Stimulated activated CD4-positive, alpha-beta T cell treated with anti-CD3 and anti-CD28 coated beads, Interleukin-2, amount 100 ng/mL, for 24 hours (primary cell): ENCODE data around the gene LRRD1.
"Not testable (repeated sequence)": the region's sequence is repeated elsewhere in the genome, so short reads cannot be mapped to it uniquely, and the experiment has no call there.

Experiments
- DNase-seq, 2 donors: peaks; one replicate each; pipeline ENCODE4 v3.0.0-alpha.2; 2020

Gene LRRD1

DNA sequence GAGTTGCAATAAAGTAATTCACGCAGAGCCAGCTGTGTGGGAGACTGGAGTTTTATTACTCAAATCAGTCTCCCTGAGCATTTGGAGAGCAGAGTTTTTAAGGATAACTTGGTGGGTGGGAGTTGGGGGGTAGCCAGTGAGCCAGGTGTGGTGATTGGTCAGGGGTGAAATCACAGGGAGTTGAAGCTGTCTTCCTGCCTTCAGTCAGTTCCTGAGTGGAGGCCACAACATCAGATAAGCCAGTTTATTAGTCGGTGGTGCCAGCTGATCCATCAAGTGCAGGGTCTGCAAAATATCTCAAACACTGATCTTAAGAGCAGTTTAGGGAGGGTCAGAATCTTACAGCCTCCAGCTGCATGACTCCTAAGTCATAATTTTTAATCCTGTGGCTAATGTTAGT, 41.4 kb downstream of the LRRD1 start:
- no peak for DNase-seq

DNA sequence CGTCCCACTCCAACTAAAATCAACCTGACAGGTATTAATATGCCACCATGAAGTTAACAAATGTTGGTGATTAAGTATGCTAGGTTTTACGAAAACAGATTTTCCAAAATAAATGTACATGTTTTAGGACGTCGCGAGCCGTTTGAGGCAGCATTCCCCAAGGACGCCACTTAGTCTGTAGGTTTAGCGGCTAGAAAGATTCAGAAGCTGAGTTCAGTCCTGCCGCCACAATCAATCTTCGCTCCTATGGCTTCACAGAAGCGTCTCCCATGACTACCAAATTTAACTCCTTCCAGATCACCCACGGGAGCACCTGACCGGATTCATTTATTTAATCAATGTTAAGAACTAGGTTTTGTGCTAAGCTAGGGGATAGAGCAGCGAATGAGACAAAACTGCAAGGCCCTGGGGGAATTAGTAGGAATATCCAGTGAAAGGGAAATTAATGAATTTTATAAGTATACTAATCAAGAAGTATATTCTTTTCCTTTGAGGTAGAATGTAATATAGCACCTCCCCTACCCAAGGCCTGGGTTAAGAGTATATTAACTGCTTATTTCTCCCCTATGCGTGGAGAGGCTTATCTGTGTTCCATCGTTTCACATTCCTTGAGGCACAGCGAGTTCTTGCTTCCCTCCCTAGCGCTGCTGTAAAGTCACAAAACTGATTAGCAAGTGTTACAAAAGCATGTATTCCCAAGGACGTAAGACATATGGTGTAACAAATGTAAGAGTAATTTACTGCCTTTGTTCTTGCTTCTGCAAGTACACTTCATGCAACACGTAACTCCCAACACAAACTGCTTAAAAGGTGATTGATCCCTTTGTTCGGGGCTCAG, 43.7 kb downstream of the LRRD1 start:
- peak in 1 of 2 donors; percentile 17 for DNase-seq

DNA sequence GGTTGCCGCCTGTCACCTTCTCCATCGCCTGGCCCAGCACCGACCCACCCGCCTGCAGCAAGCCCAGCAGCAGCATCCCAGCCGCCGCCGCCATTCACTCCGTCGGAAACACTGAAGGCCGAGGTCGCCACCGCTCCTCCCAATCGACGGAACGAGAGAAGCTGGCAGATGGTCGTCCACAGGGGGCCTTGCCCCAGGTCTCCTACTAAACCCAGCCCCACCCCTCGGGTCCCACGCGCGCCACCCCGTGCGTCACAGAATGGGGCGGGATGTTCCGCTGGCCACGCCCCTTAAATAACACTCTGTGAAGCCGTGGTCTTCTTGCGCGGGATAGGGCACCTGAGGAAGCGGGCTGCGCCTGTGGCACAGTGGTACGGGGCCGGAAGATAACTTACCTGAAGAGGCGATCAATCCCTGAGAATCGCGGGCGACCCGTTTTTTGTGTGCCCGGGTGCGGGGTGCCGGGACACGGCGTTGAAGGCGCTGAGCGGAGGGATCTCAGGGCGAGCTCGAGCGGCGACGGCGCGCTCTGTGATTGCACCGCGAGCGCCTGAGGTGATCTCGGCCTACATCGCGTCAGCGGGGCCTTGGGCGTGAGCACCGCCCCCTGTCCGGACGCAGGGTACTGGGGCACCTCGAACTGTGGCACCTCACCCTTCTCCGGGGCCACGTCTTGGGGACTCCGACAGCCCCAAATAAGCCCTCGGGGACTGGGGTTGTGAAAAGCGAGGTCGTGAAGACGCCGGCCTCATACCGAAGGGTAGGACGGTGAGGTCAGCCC, 44.5 kb downstream of the LRRD1 start, which contains the start of gene CYP51A1:
Gene CYP51A1 (minus strand): TSS at position 207 of the 781 bp plus-strand sequence. CDS start 113 bp downstream, at position 94.
- DNase-seq, result peak; percentile 92 to 94

DNA sequence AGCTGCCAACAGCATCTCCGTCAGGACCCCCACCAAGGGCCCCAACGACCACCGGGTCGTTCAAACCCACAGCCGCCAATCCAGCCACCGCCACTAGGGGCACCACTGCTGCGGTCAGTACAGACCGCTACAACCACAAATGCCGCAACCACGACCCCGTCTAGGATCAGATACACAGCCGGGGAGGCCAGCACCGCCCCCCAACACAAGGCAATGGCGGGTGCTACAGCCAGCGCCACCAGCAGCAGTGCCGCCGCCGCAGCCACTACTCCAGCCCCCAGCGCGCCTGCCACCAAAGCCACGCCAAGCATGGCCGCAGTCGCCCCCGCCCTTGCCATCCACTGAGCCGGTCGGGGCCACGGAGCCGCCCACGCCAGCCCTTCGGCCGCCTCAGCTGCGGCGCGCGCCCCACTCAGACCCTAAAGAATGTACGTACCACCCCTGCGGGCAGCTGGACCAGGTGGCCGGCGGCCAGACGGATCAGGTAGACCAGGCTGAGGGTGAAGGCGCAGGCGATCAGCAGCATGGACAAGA, 45.1 kb downstream of the LRRD1 start:
- DNase-seq, result peak; percentile 65 to 70

DNA sequence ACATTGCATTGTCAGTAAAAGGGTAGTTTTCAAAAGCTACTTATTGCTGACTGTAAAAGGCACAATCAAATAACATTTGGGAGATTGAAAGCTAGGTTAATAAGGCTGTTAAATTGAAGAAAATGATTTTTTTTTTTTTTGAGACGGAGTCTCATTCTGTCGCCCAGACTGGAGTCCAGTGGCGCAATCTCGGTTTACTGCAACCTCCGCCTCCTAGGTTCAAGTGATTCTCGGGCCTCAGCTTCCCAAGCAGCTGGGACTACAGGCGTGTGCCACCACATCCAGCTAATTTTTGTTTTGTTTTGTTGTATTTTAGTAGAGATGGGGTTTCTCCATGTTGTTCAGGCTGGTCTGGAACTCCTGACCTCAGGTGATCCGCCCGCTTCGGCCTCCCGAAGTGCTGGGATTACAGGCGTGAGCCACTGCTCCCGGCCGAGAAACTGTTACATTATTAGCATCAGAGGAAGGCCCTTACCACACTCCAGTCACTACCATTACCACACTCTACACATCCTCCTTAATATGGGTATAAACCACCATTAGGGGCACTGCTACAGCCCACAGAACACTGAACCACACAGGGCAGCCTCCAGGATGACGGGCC, 45.7 kb downstream of the LRRD1 start:
- DNase-seq, result no peak

DNA sequence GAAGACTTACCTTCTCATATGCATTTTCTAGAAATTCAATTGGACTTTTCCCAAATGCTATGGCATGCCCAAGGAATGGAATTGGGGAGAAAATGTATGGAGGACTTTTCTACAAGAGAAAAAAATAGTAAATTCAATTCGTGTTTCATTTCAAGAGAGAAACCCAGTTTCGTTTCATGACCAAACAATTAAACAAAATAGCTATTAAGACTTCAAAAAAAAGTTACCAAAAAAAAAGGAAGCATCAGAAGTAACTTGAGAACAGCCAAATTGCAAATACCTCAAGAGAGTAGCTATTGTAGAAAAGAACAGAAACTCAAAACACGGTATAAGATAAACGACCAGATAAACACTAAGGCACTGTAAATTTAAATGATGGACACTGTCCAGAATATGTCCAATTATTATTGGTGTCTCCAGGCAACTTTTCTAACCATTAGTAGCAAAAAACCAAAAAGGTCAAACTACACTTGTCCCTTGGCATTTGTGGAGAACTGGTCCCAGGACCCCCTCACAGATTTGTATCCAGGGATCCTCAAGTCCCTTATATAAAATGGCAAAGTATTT, 47.1 kb downstream of the LRRD1 start:
- no peak for DNase-seq

DNA sequence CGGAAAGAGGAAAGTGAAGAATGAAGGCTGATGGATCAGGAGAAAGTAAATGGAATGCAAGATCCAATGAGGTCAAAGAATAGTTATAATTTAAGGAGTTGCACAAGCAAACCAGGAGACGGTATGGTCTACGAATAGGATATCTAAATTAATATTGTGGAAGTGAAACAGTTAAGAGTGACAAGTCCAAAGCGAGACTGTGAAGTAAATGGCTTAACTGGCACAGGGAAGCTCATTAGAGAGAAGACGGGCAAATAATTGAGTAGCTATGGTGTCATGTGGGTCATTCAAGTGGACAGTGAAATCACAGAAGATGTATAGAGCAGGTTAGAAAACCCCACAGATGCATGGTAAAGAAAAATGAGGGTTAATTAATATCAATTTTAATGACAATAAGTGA, 47.8 kb downstream of the LRRD1 start:
- no peak for DNase-seq

DNA sequence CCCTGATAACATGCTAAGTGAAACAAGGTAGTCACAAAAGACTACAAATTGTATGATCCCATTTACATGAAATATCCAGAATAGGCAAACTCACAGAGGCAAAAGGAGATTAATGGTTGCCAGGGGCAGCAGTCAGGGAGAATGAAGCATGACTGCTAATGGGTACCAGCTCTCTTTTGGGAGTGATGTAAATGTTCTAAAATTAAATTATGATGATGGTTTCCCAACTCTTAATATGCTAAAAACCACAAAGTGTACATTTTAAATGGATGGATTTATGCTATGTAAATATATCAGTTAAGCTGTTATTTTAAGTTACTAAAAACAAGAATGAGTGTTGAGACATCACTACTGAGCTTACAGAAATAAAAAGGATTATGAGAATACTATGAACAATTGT, 57.3 kb downstream of the LRRD1 start:
- DNase-seq, result no peak

DNA sequence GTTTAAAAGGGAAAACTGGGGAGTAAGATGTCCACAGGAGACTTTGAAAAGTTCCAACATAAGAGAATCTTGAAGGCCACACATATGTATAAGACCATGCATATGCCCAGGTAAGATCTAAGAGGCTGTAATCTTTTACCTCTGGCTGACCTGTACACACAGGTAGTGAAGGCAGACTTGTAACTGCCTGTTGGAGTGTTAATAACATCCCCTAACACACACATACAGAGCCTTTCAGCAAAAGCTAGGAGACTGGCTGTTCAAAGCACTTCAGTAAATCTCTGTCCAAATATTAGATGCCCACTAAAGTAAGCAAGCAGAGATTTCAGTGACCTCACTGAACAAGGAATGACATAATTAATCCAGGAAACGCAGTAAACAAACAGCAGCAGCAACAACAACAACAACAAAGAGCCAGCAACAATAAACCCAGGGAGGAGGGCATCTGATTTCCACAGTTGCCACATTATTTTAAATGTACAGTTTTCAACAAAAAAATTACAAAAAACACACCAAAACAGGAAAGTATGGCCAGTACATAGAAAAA, 59.7 kb downstream of the LRRD1 start:
- no peak for DNase-seq

DNA sequence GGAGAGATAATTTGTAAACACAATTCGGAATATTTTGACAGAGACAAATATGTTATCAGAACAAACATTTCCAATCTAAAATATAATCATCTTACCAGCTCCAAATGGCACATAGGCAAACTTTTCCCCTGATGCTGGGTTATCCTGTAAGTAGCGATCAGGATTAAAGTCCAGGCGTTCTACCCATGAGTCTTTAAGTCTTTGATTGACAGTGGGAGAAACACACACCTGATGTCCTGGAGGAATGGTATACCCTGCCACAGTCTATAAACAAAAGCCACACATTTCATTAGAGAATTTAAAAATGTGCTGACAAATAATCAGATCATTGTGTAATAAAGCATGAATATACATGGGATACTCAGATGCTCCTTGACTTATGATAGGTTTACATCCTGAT, 62.0 kb downstream of the LRRD1 start:
- DNase-seq, result no peak

DNA sequence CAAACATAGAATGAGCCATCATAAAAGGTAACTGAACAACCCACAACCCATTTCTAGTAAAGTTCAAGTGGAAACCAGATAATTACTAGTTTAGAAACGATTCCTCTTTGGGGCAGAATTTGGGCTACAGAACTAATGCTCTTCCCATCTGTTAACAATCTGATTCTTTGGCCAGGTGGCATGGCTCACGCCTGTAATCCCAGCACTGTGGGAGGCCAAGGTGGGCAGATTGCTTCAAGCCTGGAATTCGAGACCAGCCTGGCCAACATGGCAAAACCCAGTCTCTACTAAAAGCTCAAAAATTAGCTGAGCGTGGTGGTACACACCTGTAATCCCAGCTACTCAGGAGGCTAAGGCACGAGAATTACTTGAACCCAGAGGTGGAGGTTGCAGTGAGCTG, 63.1 kb downstream of the LRRD1 start:
- DNase-seq, result no peak

DNA sequence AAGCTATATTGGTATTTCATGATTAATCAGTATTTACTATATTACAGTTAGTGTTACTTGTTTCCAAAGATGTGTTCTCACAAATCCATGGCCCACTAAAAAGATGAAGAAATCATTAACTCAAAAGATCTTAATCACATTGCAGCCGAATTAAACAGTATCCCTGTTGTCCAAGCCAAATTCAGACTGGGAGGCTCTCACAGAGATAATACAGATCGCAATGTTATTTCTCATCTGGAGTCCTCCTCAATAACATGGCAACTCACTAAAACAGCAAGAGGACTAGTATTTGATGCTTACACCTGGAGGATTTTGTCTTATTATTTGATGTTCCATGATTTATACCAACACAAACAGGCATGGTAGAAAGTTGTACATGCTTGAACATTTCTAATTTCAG, 68.1 kb downstream of the LRRD1 start:
- no peak for DNase-seq

DNA sequence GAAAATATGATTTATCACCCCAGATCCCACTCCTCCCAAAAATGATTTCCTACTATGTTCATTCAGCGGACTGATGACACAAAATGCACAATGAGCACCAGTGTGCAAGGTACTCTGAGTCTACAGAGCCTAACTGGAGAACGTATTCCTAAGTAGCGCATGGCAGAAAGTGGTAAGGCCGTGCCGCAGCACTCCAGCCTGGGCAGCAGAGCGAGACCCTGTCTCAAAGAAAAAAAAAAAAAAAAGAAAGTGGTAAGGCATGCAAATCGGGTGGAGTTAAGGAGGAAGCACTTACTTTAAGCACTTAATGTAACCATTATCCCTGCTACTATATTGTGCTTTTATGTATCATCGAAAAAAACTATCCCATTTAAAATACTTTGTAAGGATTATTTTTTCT, 70.1 kb downstream of the LRRD1 start:
- no peak for DNase-seq

DNA sequence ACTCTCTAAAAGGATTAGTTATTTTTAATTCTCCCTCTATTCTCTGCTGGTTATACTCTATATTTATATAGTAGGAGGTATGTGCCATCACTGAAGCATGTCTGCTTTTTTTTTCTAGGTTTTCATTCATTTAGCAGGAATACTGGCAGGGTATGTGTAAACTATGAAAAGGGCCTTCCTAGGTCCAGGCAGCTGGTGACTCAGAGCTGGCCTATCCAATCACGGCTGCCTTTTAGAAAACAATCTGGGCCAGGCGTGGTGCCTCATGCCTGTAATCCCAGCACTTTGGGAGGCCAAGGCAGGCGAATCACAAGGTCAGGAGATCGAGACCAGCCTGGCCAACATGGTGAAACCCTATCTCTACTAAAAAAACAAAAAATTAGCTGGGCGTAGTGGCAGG, 76.1 kb downstream of the LRRD1 start:
- DNase-seq, result not testable (repeated sequence)

DNA sequence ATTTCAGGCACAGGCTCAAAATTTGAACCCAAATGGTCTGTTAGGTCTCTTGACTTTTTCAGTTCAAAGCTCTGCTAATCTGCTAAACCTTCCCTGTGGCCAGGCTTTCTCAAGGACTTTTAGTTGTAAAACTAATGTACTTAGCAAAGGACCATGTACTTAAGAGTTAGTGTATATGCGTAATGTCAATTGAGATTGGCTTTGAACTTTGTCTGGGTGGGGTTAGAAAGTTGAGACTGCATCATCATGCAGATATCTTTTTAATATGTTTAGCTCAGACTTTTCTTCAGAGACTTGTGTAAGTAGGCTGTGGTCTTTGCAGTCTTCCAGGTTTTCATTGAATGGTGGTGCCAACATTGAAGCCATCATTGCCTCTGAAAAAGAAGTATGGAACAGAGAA, 78.4 kb downstream of the LRRD1 start:
- no peak for DNase-seq

DNA sequence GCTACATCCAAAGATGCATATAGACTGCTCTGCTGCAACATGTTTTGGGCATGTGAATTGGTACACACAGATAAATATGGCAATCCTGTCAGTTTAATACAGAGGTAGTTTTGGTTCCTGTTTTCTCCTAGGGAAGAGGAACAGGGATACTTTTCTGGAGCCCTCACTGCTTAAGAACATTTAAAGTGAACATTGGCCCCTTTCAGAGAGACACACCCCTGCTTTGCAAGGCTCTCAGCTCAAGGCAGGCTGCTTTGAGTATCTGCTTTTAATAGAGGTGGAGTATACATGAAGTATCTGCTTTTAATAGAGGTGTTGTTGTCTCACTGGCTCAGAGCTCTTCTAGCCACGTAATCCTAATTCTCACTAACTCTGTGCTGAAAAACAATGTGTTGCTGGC, 83.6 kb downstream of the LRRD1 start:
- no peak for DNase-seq
